Measurements from ENCODE around the gene CDCA4. TPM values are rescaled to one million over a fixed set of nuclear protein-coding genes. Genes with fewer than 3 reads are reported as not detected.

The CDCA4 gene
- total and polyA plus RNA-seq, 2 experiments from 2014 or later: 13.6 to 17.1 TPM

DNA sequence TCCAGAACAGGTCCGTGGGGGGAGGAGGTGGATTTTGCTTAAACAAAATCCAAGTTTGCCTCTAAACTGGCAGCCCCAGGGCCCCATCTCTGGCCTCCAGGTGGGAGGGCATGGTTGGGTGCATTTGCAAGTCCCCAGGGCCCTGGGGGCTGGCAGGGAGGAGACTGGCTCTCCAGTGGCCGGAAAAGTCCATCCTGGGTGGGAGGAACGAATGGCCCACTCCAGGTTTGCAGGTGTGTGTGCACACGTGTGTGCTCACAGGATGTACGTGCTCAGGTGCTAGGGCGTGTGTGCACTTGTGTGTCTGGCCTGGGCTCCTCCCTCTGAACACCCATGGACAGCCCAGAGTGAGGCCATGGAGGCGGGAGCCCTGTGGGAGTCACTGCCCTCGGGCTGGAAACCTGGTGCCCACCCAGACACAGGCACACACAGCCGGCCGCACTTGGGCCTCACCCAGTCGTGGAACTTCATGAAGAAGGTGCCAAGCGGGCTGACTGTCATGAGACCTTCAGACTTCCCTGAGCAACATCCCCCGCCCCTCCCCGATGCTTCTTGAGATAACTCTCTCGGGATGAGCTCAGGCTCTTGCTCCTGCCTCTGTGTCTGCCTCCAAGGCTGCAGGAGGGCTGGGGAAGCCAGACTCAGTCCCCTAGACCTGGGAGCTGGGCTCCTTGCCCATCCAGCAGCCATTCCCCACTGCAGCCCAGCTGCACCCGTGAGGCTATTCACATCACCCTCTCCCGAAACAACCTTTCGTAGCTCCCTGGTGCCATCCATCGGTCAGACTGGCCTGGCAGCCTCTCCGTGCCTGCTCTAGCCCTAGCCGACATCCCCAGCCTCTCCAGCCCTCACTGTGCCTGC, 52.1 kb downstream of the CDCA4 start:
- no peaks in the 10 kb centered on the region for H3K9me2 ChIP-seq (replicated peaks; ENCODE audit: insufficient read depth)
- peaks cover 4% of the 10 kb centered on the region for H3K27me3 ChIP-seq
- WGBS (ENCODE audit: low lambda C conversion rate, missing lambda C conversion rate): 73% methylated on average over 21 of the region's 21 CpGs
- peak; percentile 67 for DNase-seq (ENCODE audit: low spot score)
- H2AFZ ChIP-seq: peak overlapping the region; percentile 40
- H3K27ac ChIP-seq: peak overlapping the region; percentile 72
- H3K9me3 ChIP-seq (ENCODE audit: low read depth): no peaks in the 10 kb centered on the region
- no peaks in the 10 kb centered on the region for H4K20me1 ChIP-seq (ENCODE audit: insufficient read depth, poor library complexity, severe bottlenecking)
- H3K4me1 ChIP-seq (ENCODE audit: insufficient read depth): peaks cover 52% of the 10 kb centered on the region
- no peaks in the 10 kb centered on the region for H3K36me3 ChIP-seq (replicated peaks; ENCODE audit: insufficient read depth, low read depth)
- H3K4me2 ChIP-seq: peak overlapping the region; percentile 74
- no peak for TF ChIP-seq EZH2phosphoT487 (IDR thresholded peaks at IDR 0.05; ENCODE audit: low read depth, severe bottlenecking, unreplicated experiment)
- TF ChIP-seq EZH2 (IDR thresholded peaks at IDR 0.05; ENCODE audit: borderline replicate concordance): no peak
- TF ChIP-seq, protein P1, sequence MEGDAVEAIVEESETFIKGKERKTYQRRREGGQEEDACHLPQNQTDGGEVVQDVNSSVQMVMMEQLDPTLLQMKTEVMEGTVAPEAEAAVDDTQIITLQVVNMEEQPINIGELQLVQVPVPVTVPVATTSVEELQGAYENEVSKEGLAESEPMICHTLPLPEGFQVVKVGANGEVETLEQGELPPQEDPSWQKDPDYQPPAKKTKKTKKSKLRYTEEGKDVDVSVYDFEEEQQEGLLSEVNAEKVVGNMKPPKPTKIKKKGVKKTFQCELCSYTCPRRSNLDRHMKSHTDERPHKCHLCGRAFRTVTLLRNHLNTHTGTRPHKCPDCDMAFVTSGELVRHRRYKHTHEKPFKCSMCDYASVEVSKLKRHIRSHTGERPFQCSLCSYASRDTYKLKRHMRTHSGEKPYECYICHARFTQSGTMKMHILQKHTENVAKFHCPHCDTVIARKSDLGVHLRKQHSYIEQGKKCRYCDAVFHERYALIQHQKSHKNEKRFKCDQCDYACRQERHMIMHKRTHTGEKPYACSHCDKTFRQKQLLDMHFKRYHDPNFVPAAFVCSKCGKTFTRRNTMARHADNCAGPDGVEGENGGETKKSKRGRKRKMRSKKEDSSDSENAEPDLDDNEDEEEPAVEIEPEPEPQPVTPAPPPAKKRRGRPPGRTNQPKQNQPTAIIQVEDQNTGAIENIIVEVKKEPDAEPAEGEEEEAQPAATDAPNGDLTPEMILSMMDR (IDR thresholded peaks at IDR 0.05; ENCODE audit: poor library complexity): no peak
- no peaks in the 10 kb centered on the region for H3K79me2 ChIP-seq
- H3K4me3 ChIP-seq: no peak overlapping the region

DNA sequence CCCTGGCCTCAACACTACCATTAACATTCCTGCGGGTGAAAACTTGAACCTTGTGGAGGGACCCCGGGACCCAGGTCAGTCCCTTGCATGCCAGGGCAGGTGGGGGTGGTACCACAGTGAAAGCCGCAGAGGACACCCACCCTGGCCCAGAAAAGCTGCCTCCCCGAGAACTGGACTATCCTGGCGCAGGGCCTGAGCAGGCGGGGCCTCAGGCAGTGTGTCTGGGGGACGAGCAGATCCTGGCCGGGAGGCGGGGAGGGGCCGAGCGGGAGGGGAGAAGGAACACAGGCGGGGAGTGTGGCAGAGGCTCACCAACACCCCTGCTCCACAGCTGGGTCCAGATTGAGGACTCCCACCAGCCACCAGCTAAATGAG, 52.7 kb downstream of the CDCA4 start:
- Histone ChIP-seq H3K4me1 (ENCODE audit: insufficient read depth) (peaks cover 46% of the 10 kb centered on the region), H3K36me3 (replicated peaks; ENCODE audit: insufficient read depth, low read depth) (no peaks in the 10 kb centered on the region), H3K9me3 (ENCODE audit: low read depth) (no peaks in the 10 kb centered on the region), H3K4me2 (peak overlapping the region; percentile 74), H3K79me2 (no peaks in the 10 kb centered on the region), H2AFZ (peak overlapping the region; percentile 40), H3K4me3 (peak overlapping the region; percentile 26), H3K27ac (peak overlapping the region; percentile 72), H3K27me3 (peaks cover 4% of the 10 kb centered on the region), H4K20me1 (ENCODE audit: insufficient read depth, poor library complexity, severe bottlenecking) (no peaks in the 10 kb centered on the region), H3K9me2 (replicated peaks; ENCODE audit: insufficient read depth) (no peaks in the 10 kb centered on the region)
- peak; percentile 71 for DNase-seq (ENCODE audit: low spot score)
- WGBS (ENCODE audit: low lambda C conversion rate, missing lambda C conversion rate): 24% methylated on average over 7 of the region's 12 CpGs
- TF ChIP-seq EZH2 (IDR thresholded peaks at IDR 0.05; ENCODE audit: borderline replicate concordance) (no peak), EZH2phosphoT487 (IDR thresholded peaks at IDR 0.05; ENCODE audit: low read depth, severe bottlenecking, unreplicated experiment) (no peak)
- TF ChIP-seq, protein P1 (IDR thresholded peaks at IDR 0.05; ENCODE audit: poor library complexity): no peak

DNA sequence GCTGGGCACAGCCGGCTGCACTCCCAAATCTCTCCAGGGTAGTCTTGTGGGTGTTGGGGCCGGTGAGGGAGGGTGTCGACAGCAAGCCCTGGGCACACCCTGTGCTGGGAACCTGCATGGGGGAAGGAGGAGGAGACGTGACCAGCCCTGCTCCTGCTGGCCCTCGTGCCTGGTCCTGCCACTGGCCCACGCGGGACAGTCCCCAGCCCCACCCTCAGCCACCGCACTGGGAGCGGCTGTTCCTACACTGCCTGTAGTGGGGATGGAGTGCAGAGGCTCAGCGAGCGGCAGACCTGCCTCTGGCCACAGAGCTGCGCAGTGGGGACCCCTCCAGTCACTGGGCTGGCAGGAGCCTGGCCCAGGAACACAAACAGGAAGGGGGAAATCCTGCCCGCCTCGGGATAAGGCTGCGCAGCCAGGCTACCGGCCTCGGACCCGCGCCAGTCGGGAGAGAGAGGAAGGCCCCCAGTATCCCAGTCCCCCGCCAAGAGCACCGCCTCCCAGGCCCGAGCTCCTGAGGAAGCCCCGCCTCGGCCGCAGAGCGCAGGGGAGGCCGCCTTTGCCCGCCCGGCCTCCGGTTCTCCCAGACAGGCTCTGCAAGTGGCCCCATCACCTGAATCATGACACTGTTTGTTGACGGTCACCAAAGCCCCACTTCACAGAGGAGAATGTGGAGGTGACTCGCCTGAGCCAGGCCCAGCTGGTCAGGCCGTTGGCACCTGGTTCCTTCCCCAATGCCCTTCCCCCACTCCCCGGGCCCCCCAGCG, 53.3 kb downstream of the CDCA4 start:
- WGBS (ENCODE audit: low lambda C conversion rate, missing lambda C conversion rate): 8% methylated on average over 24 of the region's 36 CpGs
- Histone ChIP-seq H3K4me3 (peak overlapping the region; percentile 26), H4K20me1 (ENCODE audit: insufficient read depth, poor library complexity, severe bottlenecking) (no peaks in the 10 kb centered on the region), H3K4me1 (ENCODE audit: insufficient read depth) (peaks cover 40% of the 10 kb centered on the region), H3K9me3 (ENCODE audit: low read depth) (no peaks in the 10 kb centered on the region), H2AFZ (peak overlapping the region; percentile 40), H3K4me2 (peak overlapping the region; percentile 74), H3K27me3 (peaks cover 4% of the 10 kb centered on the region), H3K79me2 (no peaks in the 10 kb centered on the region), H3K9me2 (replicated peaks; ENCODE audit: insufficient read depth) (no peaks in the 10 kb centered on the region), H3K27ac (peak overlapping the region; percentile 72), H3K36me3 (replicated peaks; ENCODE audit: insufficient read depth, low read depth) (no peaks in the 10 kb centered on the region)
- peak; percentile 65 for DNase-seq (ENCODE audit: low spot score)
- no peak for TF ChIP-seq EZH2phosphoT487 (IDR thresholded peaks at IDR 0.05; ENCODE audit: low read depth, severe bottlenecking, unreplicated experiment)
- TF ChIP-seq, protein P1 (IDR thresholded peaks at IDR 0.05; ENCODE audit: poor library complexity): peak; percentile 6
- TF ChIP-seq EZH2 (IDR thresholded peaks at IDR 0.05; ENCODE audit: borderline replicate concordance): no peak

Measured in hepatocyte (in vitro differentiated cells).